Osteocyte (in vitro differentiated cells): ENCODE measurements around the gene LNX2. TPM values are rescaled to one million over a fixed set of nuclear protein-coding genes. Genes with fewer than 3 reads are reported as not detected.

ENCODE experiments used
- DNase-seq: peaks from one replicate; pipeline ENCODE4 v3.0.0; 2021; ENCODE audit warnings: mixed read lengths; ENCODE audit not compliant: unreplicated experiment; ENCODE audit errors: extremely low spot score
- H3K27ac Mint-ChIP-seq: one replicate; pipeline ENCODE4 v1.8.0; 2021; ENCODE audit warnings: mild to moderate bottlenecking, mixed read lengths; ENCODE audit not compliant: unreplicated experiment
- H3K27me3 Mint-ChIP-seq: one replicate; pipeline ENCODE4 v1.8.0; 2021; ENCODE audit warnings: mixed read lengths; ENCODE audit not compliant: unreplicated experiment
- H3K36me3 Mint-ChIP-seq: one replicate; pipeline ENCODE4 v1.8.0; 2021; ENCODE audit warnings: mixed read lengths; ENCODE audit not compliant: unreplicated experiment
- H3K4me1 Mint-ChIP-seq: one replicate; pipeline ENCODE4 v1.8.0; 2021; ENCODE audit warnings: mixed read lengths; ENCODE audit not compliant: unreplicated experiment
- H3K4me3 Mint-ChIP-seq: one replicate; pipeline ENCODE4 v1.8.0; 2021; ENCODE audit warnings: mild to moderate bottlenecking, moderate library complexity, mixed read lengths; ENCODE audit not compliant: unreplicated experiment
- H3K9me3 Mint-ChIP-seq: one replicate; pipeline ENCODE4 v1.8.0; 2021; ENCODE audit warnings: mixed read lengths; ENCODE audit not compliant: unreplicated experiment
- total RNA-seq: library from RNA; stranded (reverse); gene quantifications from 2 replicates; pipeline ENCODE4 v1.2.1, GENCODE V29; 2021
- TF ChIP-seq, protein P1 (sequence below): fragments of 200-600 bp; sonication (generic); IDR thresholded peaks from 2 replicates; pipeline ENCODE4 v1.5.0; 2021; ENCODE audit warnings: antibody characterized with exemption, mild to moderate bottlenecking, moderate library complexity

Gene LNX2
- total RNA-seq, 1 donor from 2014 or later = 7.2 TPM

GRCh38 chr13:27663947-27664346 lies 43.6 kb upstream of the LNX2 start:
- Mint-ChIP-seq H3K9me3 (no peaks in the 10 kb centered on the region), H3K27ac (no peak overlapping the region), H3K36me3 (peaks cover 14% of the 10 kb centered on the region), H3K4me1 (peaks cover under 1% of the 10 kb centered on the region), H3K4me3 (no peak overlapping the region), H3K27me3 (no peaks in the 10 kb centered on the region)
- DNase-seq = no peak
- TF ChIP-seq, protein P1, sequence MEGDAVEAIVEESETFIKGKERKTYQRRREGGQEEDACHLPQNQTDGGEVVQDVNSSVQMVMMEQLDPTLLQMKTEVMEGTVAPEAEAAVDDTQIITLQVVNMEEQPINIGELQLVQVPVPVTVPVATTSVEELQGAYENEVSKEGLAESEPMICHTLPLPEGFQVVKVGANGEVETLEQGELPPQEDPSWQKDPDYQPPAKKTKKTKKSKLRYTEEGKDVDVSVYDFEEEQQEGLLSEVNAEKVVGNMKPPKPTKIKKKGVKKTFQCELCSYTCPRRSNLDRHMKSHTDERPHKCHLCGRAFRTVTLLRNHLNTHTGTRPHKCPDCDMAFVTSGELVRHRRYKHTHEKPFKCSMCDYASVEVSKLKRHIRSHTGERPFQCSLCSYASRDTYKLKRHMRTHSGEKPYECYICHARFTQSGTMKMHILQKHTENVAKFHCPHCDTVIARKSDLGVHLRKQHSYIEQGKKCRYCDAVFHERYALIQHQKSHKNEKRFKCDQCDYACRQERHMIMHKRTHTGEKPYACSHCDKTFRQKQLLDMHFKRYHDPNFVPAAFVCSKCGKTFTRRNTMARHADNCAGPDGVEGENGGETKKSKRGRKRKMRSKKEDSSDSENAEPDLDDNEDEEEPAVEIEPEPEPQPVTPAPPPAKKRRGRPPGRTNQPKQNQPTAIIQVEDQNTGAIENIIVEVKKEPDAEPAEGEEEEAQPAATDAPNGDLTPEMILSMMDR = no peak

DNA sequence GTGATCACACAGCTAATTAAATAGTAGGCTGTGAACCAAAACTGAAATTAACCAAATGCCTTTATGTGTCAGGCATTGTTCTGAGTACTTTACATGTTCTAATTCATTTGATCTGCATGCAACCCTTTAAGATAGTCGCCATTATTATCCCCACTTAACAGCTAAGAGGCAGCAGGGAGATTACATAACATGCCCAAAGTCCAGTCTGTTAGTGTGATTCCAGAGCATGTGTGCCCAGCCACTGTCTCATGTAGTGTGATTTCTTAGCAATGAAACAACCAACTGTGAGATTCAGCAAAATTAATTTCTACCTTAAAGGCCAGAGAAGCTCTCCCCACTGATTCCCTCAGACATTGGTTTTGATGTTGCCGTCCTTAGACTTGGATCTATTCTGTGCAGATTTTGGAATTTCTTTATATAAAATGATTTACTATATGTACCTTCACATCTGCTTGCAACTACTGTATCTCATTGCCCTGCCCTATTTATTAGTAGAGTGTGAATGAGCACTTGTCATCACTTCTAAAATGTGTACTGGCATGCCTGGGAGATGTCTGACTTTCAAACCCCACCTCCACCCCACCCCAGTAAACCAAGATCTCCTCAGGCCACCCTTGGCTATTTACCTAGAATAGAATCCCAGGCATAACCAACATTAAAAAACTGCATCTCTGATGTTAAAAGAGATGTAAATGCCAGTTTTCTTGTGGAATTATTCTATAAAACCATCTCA lies 42.6 kb upstream of the LNX2 start:
- Mint-ChIP-seq H3K4me3 (no peak overlapping the region), H3K4me1 (peaks cover 10% of the 10 kb centered on the region), H3K27me3 (no peaks in the 10 kb centered on the region), H3K36me3 (peaks cover 14% of the 10 kb centered on the region), H3K27ac (no peak overlapping the region), H3K9me3 (no peaks in the 10 kb centered on the region)
- TF ChIP-seq, protein P1 = no peak
- DNase-seq = no peak

DNA sequence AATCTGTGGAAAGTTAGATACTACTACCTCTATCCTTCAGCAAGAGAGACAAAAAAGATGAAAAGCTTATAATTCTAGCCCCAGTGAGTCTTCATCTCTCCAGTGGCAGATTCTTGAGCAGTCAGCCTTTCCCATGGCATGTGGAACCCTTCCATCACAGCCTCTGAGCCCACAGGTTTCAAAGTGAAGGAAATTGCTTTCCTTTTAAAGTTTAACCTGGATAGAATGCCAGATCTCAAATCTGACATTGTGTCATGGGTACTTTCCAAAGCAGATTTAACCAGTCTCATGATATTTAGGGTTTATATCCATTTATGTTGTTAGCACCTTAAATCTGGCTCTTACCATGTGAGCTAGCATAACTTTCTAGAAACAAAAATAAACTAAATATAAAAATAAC lies 40.7 kb upstream of the LNX2 start:
- peaks cover 12% of the 10 kb centered on the region for H3K4me1 Mint-ChIP-seq
- no peak for DNase-seq

DNA sequence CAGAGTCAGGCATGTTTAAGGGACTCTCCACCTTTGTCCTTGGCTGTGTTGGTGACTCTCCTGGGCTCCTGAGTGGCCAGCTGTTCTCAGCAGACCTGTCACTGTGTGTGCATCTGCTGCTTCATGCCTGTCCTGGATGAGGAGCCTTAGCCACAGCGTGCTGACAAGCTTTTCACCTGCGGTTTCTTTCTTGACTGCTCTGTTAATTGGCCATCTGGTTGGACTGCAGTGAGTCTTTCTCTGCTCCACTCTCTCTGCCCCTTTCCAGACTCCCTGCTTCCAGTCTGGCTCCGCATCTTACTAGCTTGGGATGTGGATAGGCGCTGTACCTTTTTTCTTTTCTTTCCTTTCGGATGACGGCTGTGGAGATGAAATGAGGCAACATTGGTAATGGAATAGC lies 40.2 kb upstream of the LNX2 start:
- no peaks in the 10 kb centered on the region for H3K27me3 Mint-ChIP-seq
- peaks cover 12% of the 10 kb centered on the region for H3K4me1 Mint-ChIP-seq
- peaks cover 6% of the 10 kb centered on the region for H3K36me3 Mint-ChIP-seq
- TF ChIP-seq, protein P1 = no peak
- no peak for DNase-seq
- H3K4me3 Mint-ChIP-seq = no peak overlapping the region
- H3K9me3 Mint-ChIP-seq = no peaks in the 10 kb centered on the region
- H3K27ac Mint-ChIP-seq = no peak overlapping the region

More for the DNA sequence above, 40.7 kb upstream of the LNX2 start:
- Mint-ChIP-seq H3K36me3 (peaks cover 9% of the 10 kb centered on the region), H3K27me3 (no peaks in the 10 kb centered on the region), H3K27ac (no peak overlapping the region), H3K4me3 (no peak overlapping the region), H3K9me3 (no peaks in the 10 kb centered on the region)
- TF ChIP-seq, protein P1 = no peak

DNA sequence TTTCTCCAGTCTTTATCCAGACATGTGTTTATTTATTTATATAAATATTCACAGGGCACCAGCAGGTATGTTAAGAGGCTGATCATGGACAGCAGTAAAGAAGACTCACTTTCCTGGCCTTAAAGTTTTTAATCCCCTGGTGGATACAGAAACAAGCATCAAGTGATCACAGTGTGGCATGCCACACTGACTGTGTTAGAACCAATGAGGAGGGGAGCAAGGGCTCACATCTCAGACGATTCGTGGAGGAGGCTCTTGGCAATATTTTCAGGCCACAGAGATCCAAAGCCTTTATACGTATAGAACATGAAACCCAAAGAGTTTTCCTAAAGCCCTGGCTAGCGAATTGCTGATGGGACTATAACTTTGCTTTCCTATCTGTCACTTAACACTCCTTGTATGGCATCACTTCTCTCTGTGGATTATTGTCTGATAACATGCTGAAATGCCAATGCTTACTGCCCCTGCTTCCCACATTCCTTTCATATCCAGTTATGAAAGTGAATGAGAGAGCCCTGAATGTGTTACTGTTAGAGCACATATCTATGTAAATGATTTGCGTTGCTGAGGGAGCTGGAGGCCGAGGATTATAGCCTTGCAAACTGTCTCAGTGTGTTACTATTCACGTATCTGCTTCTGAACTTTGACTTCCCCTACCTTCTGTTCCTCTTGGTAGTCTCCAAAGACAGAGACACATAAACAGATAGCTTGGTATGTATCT lies 39.0 kb upstream of the LNX2 start:
- no peak overlapping the region for H3K4me3 Mint-ChIP-seq
- no peak for DNase-seq

More for the DNA sequence above, 39.0 kb upstream of the LNX2 start:
- H3K27ac Mint-ChIP-seq = peak overlapping the region; percentile 47
- no peaks in the 10 kb centered on the region for H3K27me3 Mint-ChIP-seq
- H3K9me3 Mint-ChIP-seq = no peaks in the 10 kb centered on the region
- peaks cover 2% of the 10 kb centered on the region for H3K36me3 Mint-ChIP-seq
- TF ChIP-seq, protein P1 = no peak
- peaks cover 12% of the 10 kb centered on the region for H3K4me1 Mint-ChIP-seq
